HepG2 (cell line): ENCODE measurements around the gene ADIRF. TPM values are rescaled to one million over a fixed set of nuclear protein-coding genes. Genes with fewer than 3 reads are reported as not detected.

ENCODE experiments used
- CENPBD1 ChIP-seq: sonication (generic); formaldehyde crosslinking; IDR thresholded peaks from 2 replicates; pipeline ENCODE4 v1.8.0; 2022; ENCODE audit warnings: missing genetic modification reagents, low read depth, mild to moderate bottlenecking, borderline replicate concordance
- DMTF1 ChIP-seq: sonication (generic); formaldehyde crosslinking; IDR thresholded peaks from 2 replicates; pipeline ENCODE4 v1.4.0; 2020; ENCODE audit warnings: mild to moderate bottlenecking, missing genetic modification reagents
- EHMT2 ChIP-seq: fragments of 200-600 bp; sonication (generic); IDR thresholded peaks from 2 replicates; pipeline ENCODE4 v1.7.0; 2017; ENCODE audit warnings: antibody characterized with exemption, low read depth, low read length, borderline replicate concordance
- GTF3A ChIP-seq: sonication (generic); formaldehyde crosslinking; conservative IDR thresholded peaks from 2 replicates; pipeline ENCODE4 v1.4.0; 2020; ENCODE audit warnings: mild to moderate bottlenecking, missing genetic modification reagents
- IKZF4 ChIP-seq: sonication (generic); formaldehyde crosslinking; IDR thresholded peaks from 2 replicates; pipeline ENCODE4 v1.5.1; 2020; ENCODE audit warnings: borderline replicate concordance, mild to moderate bottlenecking, low read depth, missing genetic modification reagents; ENCODE audit errors: not compliant biosample characterization
- MED8 ChIP-seq: sonication (generic); formaldehyde crosslinking; IDR thresholded peaks from 2 replicates; pipeline ENCODE4 v1.8.1; 2023; ENCODE audit warnings: mild to moderate bottlenecking, missing genetic modification reagents; ENCODE audit not compliant: insufficient replicate concordance
- MTF1 ChIP-seq: sonication (generic); formaldehyde crosslinking; IDR thresholded peaks from 2 replicates; pipeline ENCODE4 v1.5.0; 2020; ENCODE audit warnings: missing genetic modification reagents
- PAF1 ChIP-seq: IDR thresholded peaks from 2 replicates; pipeline ENCODE4 v1.6.1; 2016; ENCODE audit warnings: missing genetic modification reagents, missing compliant biosample characterization
- PHF20 ChIP-seq: sonication (generic); formaldehyde crosslinking; IDR thresholded peaks from 2 replicates; pipeline ENCODE4 v1.5.0; 2020; ENCODE audit warnings: mild to moderate bottlenecking, missing genetic modification reagents
- RORA ChIP-seq: sonication (generic); formaldehyde crosslinking; IDR thresholded peaks from 2 replicates; pipeline ENCODE4 v1.5.0; 2020; ENCODE audit warnings: mild to moderate bottlenecking, missing genetic modification reagents, moderate library complexity
- SIN3B ChIP-seq: fragments of 150-350 bp; IDR thresholded peaks from 2 replicates; pipeline ENCODE4 v1.6.1; 2014; ENCODE audit warnings: low read length
- TAF15 ChIP-seq: fragments of 200-400 bp; formaldehyde crosslinking; IDR thresholded peaks from one replicate; pipeline ENCODE4 v1.6.1; 2018; ENCODE audit warnings: mild to moderate bottlenecking, low read depth, low read length; ENCODE audit not compliant: poor library complexity, severe bottlenecking
- TSC22D2 ChIP-seq: sonication (generic); formaldehyde crosslinking; IDR thresholded peaks from 2 replicates; pipeline ENCODE4 v1.5.1; 2020; ENCODE audit warnings: missing genetic modification reagents, mild to moderate bottlenecking, borderline replicate concordance
- ZNF142 ChIP-seq: sonication (generic); formaldehyde crosslinking; IDR thresholded peaks from 2 replicates; pipeline ENCODE4 v1.4.0; 2020; ENCODE audit warnings: missing genetic modification reagents
- ZNF580 ChIP-seq: IDR thresholded peaks from 2 replicates; pipeline ENCODE4 v1.6.1; 2016; ENCODE audit warnings: low read depth, borderline replicate concordance
- ZNF597 ChIP-seq: sonication (generic); formaldehyde crosslinking; IDR thresholded peaks from 2 replicates; pipeline ENCODE4 v1.5.0; 2020; ENCODE audit warnings: missing genetic modification reagents
- ZNF879 ChIP-seq: sonication (generic); formaldehyde crosslinking; IDR thresholded peaks from 2 replicates; pipeline ENCODE4 v1.8.1; 2023; ENCODE audit warnings: missing genetic modification reagents
- ZNF891 ChIP-seq: sonication (generic); formaldehyde crosslinking; IDR thresholded peaks from 2 replicates; pipeline ENCODE4 v1.5.0; 2020; ENCODE audit warnings: mild to moderate bottlenecking, missing genetic modification reagents
- ZSCAN29 ChIP-seq: sonication (generic); formaldehyde crosslinking; conservative IDR thresholded peaks from 2 replicates; pipeline ENCODE4 v1.4.0; 2020; ENCODE audit warnings: mild to moderate bottlenecking, missing genetic modification reagents
- polyA plus RNA-seq, 8 experiments: library from polyadenylated mRNA; depleted of rRNA in 3 of 8; stranded (reverse) in 7 of 8; unstranded in 1 of 8; fragments of >200 nt; fragmentation: Illumina TruSeq in 4 of 8; extraction: Trizol in 4 of 8; gene quantifications; 2 replicates each; pipeline versions ENCODE4 v1.2.1 to v1.2.3, GENCODE V29; 2011 to 2016; ENCODE audit warnings: low read depth in 4 of 8, missing spikeins in 1 of 8, mixed read lengths in 1 of 8; ENCODE audit not compliant: insufficient read depth in 1 of 8
- total RNA-seq, 5 experiments: library from RNA; depleted of rRNA; stranded (reverse); fragments of >200 nt; fragmentation: Illumina TruSeq; extraction: Trizol; gene quantifications; 2 replicates each; pipeline ENCODE4 v1.2.3, GENCODE V29; 2016; ENCODE audit warnings: low read depth in 1 of 5

The ADIRF gene
- total and polyA plus RNA-seq, 2 of the 13 experiments (the other 11 are each of a cell fraction or from before 2014, with no cell fraction given), result 0.13 to 0.40 TPM

- peak; percentile 49; the same call in 1 of the 2 replicates for TF ChIP-seq ZNF580 (CRISPR knock-in tag)
- TF ChIP-seq CENPBD1, result no peak
- TF ChIP-seq PAF1 (CRISPR knock-in tag), result no peak
- TF ChIP-seq PHF20 (CRISPR knock-in tag), result no peak
- TF ChIP-seq DMTF1, result no peak
- no peak for TF ChIP-seq TSC22D2 (CRISPR knock-in tag)
- TF ChIP-seq MTF1 (CRISPR knock-in tag), result no peak
- TF ChIP-seq EHMT2, result no peak
- TF ChIP-seq ZNF879 (CRISPR knock-in tag), result no peak
- no peak for TF ChIP-seq RORA (CRISPR knock-in tag)
- no peak for TF ChIP-seq TAF15
- no peak for TF ChIP-seq IKZF4 (CRISPR knock-in tag)
- TF ChIP-seq ZNF597 (CRISPR knock-in tag), result no peak
- no peak for TF ChIP-seq GTF3A (CRISPR knock-in tag)
- TF ChIP-seq ZSCAN29 (CRISPR knock-in tag), result no peak
- TF ChIP-seq ZNF142 (CRISPR knock-in tag), result no peak
- TF ChIP-seq MED8 (CRISPR knock-in tag), result no peak
- TF ChIP-seq SIN3B, result no peak
- TF ChIP-seq ZNF891 (CRISPR knock-in tag), result no peak
Observed at GRCh38 chr10:86960003-86960862, 8.0 kb upstream of the ADIRF start (continued).
